Loucy (cell line): Measurements from ENCODE around the gene KXD1.

ENCODE experiments used
- CTCF ChIP-seq: fragments of 200-600 bp; sonication (generic); conservative IDR thresholded peaks from 2 replicates; pipeline ENCODE4 v1.5.1; 2014; ENCODE audit warnings: mild to moderate bottlenecking, antibody characterized with exemption, low read length
- EZH2phosphoT487 ChIP-seq: fragments of 200-600 bp; IDR thresholded peaks from 2 replicates; pipeline ENCODE4 v1.6.1; 2018; ENCODE audit warnings: antibody characterized with exemption, mild to moderate bottlenecking, moderate library complexity, borderline replicate concordance

GRCh38 chr19:18606281-18607225 is 48.9 kb downstream of the KXD1 start, which contains the start of gene CRLF1:
- TF ChIP-seq EZH2phosphoT487 (no peak), CTCF (no peak)
